Hepatocyte (in vitro differentiated cells): ENCODE data around the gene ZMIZ1. TPM values are rescaled to one million over a fixed set of nuclear protein-coding genes. Genes with fewer than 3 reads are reported as not detected.

ENCODE experiments used
- DNase-seq: peaks from one replicate; pipeline ENCODE4 v3.0.0-alpha.2; 2016; ENCODE audit warnings: low spot score
- H2AFZ ChIP-seq: fragments of 200-600 bp; sonication (generic); 2 replicates; pipeline ENCODE4 v1.6.0; 2016; ENCODE audit warnings: antibody characterized with exemption, mild to moderate bottlenecking
- H3K27ac ChIP-seq: fragments of 200-600 bp; sonication (generic); 2 replicates; pipeline ENCODE4 v1.5.1; 2016; ENCODE audit warnings: mild to moderate bottlenecking
- H3K27me3 ChIP-seq: fragments of 200-600 bp; sonication (generic); 2 replicates; pipeline ENCODE4 v1.6.1; 2016
- H3K36me3 ChIP-seq: fragments of 200-600 bp; sonication (generic); replicated peaks from 2 replicates; pipeline ENCODE4 v1.5.1; 2016; ENCODE audit warnings: low read depth; ENCODE audit not compliant: insufficient read depth
- H3K4me1 ChIP-seq: fragments of 200-600 bp; sonication (generic); 2 replicates; pipeline ENCODE4 v1.5.1; 2016; ENCODE audit warnings: mild to moderate bottlenecking, moderate library complexity; ENCODE audit not compliant: insufficient read depth
- H3K4me2 ChIP-seq: fragments of 200-600 bp; sonication (generic); 2 replicates; pipeline ENCODE4 v1.6.0; 2016
- H3K4me3 ChIP-seq: fragments of 200-600 bp; sonication (generic); 2 replicates; pipeline ENCODE4 v1.5.1; 2016; ENCODE audit warnings: mild to moderate bottlenecking
- H3K79me2 ChIP-seq: fragments of 200-600 bp; sonication (generic); 2 replicates; pipeline ENCODE4 v1.6.0; 2017; ENCODE audit warnings: mild to moderate bottlenecking
- H3K9me2 ChIP-seq: fragments of 200-600 bp; sonication (generic); replicated peaks from 2 replicates; pipeline ENCODE4 v1.6.0; 2017; ENCODE audit warnings: mild to moderate bottlenecking; ENCODE audit not compliant: insufficient read depth
- H3K9me3 ChIP-seq: fragments of 200-600 bp; sonication (generic); 2 replicates; pipeline ENCODE4 v1.5.1; 2016; ENCODE audit warnings: low read depth, mild to moderate bottlenecking
- H4K20me1 ChIP-seq: fragments of 200-600 bp; sonication (generic); 2 replicates; pipeline ENCODE4 v1.6.0; 2016; ENCODE audit warnings: mild to moderate bottlenecking; ENCODE audit not compliant: insufficient read depth, poor library complexity, severe bottlenecking
- CTCF ChIP-seq: fragments of 200-600 bp; sonication (generic); IDR thresholded peaks from 2 replicates; pipeline ENCODE4 v1.5.1; 2016; ENCODE audit warnings: antibody characterized with exemption, mild to moderate bottlenecking; ENCODE audit not compliant: poor library complexity
- EZH2 ChIP-seq: fragments of 200-600 bp; sonication (generic); IDR thresholded peaks from 2 replicates; pipeline ENCODE4 v1.6.1; 2016; ENCODE audit warnings: antibody characterized with exemption, mild to moderate bottlenecking, borderline replicate concordance
- EZH2phosphoT487 ChIP-seq: fragments of 200-600 bp; sonication (generic); IDR thresholded peaks from one replicate; pipeline ENCODE4 v1.6.1; 2018; ENCODE audit warnings: antibody characterized with exemption, mild to moderate bottlenecking, low read depth, moderate library complexity; ENCODE audit not compliant: unreplicated experiment, severe bottlenecking
- WGBS: methylation state at CpG from one replicate; pipeline ENCODE4 v1.1.6; 2016; ENCODE audit warnings: low lambda C conversion rate; ENCODE audit errors: missing lambda C conversion rate; 5-methylcytosine and 5-hydroxymethylcytosine counted together
- polyA plus RNA-seq: library from polyadenylated mRNA; unstranded; fragments of >200 nt; fragmentation: Nextera tagmentation; extraction: Ambion mirVana; gene quantifications from 2 replicates; pipeline ENCODE4 v1.2.1, GENCODE V29; 2016
- total RNA-seq: library from RNA; depleted of rRNA; stranded (reverse); fragments of >200 nt; gene quantifications from 2 replicates; pipeline ENCODE4 v1.2.3, GENCODE V29; 2014

Gene ZMIZ1
- total and polyA plus RNA-seq, 2 experiments from 2014 or later, result 30.9 to 32.4 TPM

GRCh38 chr10:79049931-79050895, 18.6 kb upstream of the ZMIZ1 start:
- H3K4me2 ChIP-seq, result no peak overlapping the region

GRCh38 chr10:79050896-79051555, 17.7 kb upstream of the ZMIZ1 start:
- H3K4me1 ChIP-seq, result peaks cover 27% of the 10 kb centered on the region
- 82% methylated on average over 7 of the region's 7 CpGs for WGBS
- no peaks in the 10 kb centered on the region for H3K79me2 ChIP-seq
- no peak overlapping the region for H3K4me3 ChIP-seq
- no peaks in the 10 kb centered on the region for H3K27me3 ChIP-seq
- no peak for TF ChIP-seq EZH2
- no peak for DNase-seq
- no peak overlapping the region for H2AFZ ChIP-seq
- no peaks in the 10 kb centered on the region for H3K36me3 ChIP-seq
- H3K9me3 ChIP-seq, result no peaks in the 10 kb centered on the region
- no peaks in the 10 kb centered on the region for H3K9me2 ChIP-seq
- peak overlapping the region; percentile 75 for H3K27ac ChIP-seq
- H3K4me2 ChIP-seq, result no peak overlapping the region
- H4K20me1 ChIP-seq, result no peaks in the 10 kb centered on the region

More at GRCh38 chr10:79049931-79050895, 18.6 kb upstream of the ZMIZ1 start:
- Histone ChIP-seq H3K9me2 (no peaks in the 10 kb centered on the region), H3K36me3 (no peaks in the 10 kb centered on the region), H3K9me3 (no peaks in the 10 kb centered on the region), H2AFZ (no peak overlapping the region), H3K4me3 (no peak overlapping the region), H3K4me1 (peaks cover 27% of the 10 kb centered on the region), H3K79me2 (no peaks in the 10 kb centered on the region), H4K20me1 (no peaks in the 10 kb centered on the region), H3K27ac (peak overlapping the region; percentile 75), H3K27me3 (no peaks in the 10 kb centered on the region)
- TF ChIP-seq EZH2phosphoT487 (no peak), EZH2 (no peak), CTCF (no peak)
- 94% methylated on average over 15 of the region's 15 CpGs for WGBS
- no peak for DNase-seq

GRCh38 chr10:79051766-79052165, 17.0 kb upstream of the ZMIZ1 start:
- no peak overlapping the region for H3K4me3 ChIP-seq
- no peaks in the 10 kb centered on the region for H3K9me2 ChIP-seq
- H2AFZ ChIP-seq, result no peak overlapping the region
- DNase-seq, result no peak
- H3K4me2 ChIP-seq, result no peak overlapping the region
- no peaks in the 10 kb centered on the region for H3K27me3 ChIP-seq
- peaks cover 27% of the 10 kb centered on the region for H3K4me1 ChIP-seq
- TF ChIP-seq EZH2phosphoT487 (no peak), EZH2 (no peak), CTCF (no peak)
- no peaks in the 10 kb centered on the region for H3K79me2 ChIP-seq
- no peaks in the 10 kb centered on the region for H3K36me3 ChIP-seq
- WGBS, result 83% methylated on average over 14 of the region's 14 CpGs
- no peaks in the 10 kb centered on the region for H3K9me3 ChIP-seq
- H3K27ac ChIP-seq, result peak overlapping the region; percentile 75
- no peaks in the 10 kb centered on the region for H4K20me1 ChIP-seq
